Mesendoderm (in vitro differentiated cells): ENCODE measurements around the gene UIMC1.

Experiments used
- DNase-seq: peaks from one replicate; pipeline ENCODE4 v3.0.0; 2013
- H2AK5ac ChIP-seq: 2 replicates; pipeline ENCODE4 v1.6.1; 2013; ENCODE audit warnings: low read length, inconsistent platforms
- H2BK120ac ChIP-seq: 2 replicates; pipeline ENCODE4 v1.6.1; 2013; ENCODE audit warnings: low read depth, mild to moderate bottlenecking, low read length, moderate library complexity, mixed read lengths
- H2BK15ac ChIP-seq: replicated peaks from 2 replicates; pipeline ENCODE4 v1.6.1; 2013; ENCODE audit warnings: low read depth, mild to moderate bottlenecking, moderate library complexity
- H2BK5ac ChIP-seq: 2 replicates; pipeline ENCODE4 v1.6.1; 2013; ENCODE audit warnings: low read length, inconsistent platforms
- H3K18ac ChIP-seq: 2 replicates; pipeline ENCODE4 v1.6.1; 2013; ENCODE audit warnings: mild to moderate bottlenecking, low read length, mixed read lengths
- H3K23ac ChIP-seq: one replicate; pipeline ENCODE4 v1.6.1; 2013; ENCODE audit warnings: low read length
- H3K27ac ChIP-seq: 2 replicates; pipeline ENCODE4 v1.5.1; 2013; ENCODE audit warnings: low read depth, mild to moderate bottlenecking, inconsistent platforms, low read length, moderate library complexity
- H3K27me3 ChIP-seq: 2 replicates; pipeline ENCODE4 v1.6.1; 2013; ENCODE audit warnings: low read length, control low read depth, mild to moderate bottlenecking, inconsistent platforms; ENCODE audit not compliant: insufficient read depth, poor library complexity
- H3K36me3 ChIP-seq: 2 replicates; pipeline ENCODE4 v1.6.1; 2013; ENCODE audit warnings: low read length, inconsistent platforms; ENCODE audit not compliant: control insufficient read depth, insufficient read depth
- H3K4ac ChIP-seq: one replicate; pipeline ENCODE4 v1.6.1; 2013; ENCODE audit warnings: low read depth, mild to moderate bottlenecking, low read length, moderate library complexity
- H3K4me1 ChIP-seq: 2 replicates; pipeline ENCODE4 v1.6.1; 2013; ENCODE audit warnings: low read depth, low read length, inconsistent platforms; ENCODE audit not compliant: control insufficient read depth
- H3K4me2 ChIP-seq: 2 replicates; pipeline ENCODE4 v1.6.1; 2013; ENCODE audit warnings: low read length
- H3K4me3 ChIP-seq: 2 replicates; pipeline ENCODE4 v1.5.1; 2013; ENCODE audit warnings: mild to moderate bottlenecking, low read length
- H3K56ac ChIP-seq: one replicate; pipeline ENCODE4 v1.6.1; 2013; ENCODE audit warnings: low read length
- H3K79me1 ChIP-seq: 2 replicates; pipeline ENCODE4 v1.6.1; 2013; ENCODE audit warnings: low read length, inconsistent platforms
- H3K79me2 ChIP-seq: 2 replicates; pipeline ENCODE4 v1.6.1; 2013; ENCODE audit warnings: mild to moderate bottlenecking, low read length; ENCODE audit not compliant: control insufficient read depth, insufficient read depth
- H3K9ac ChIP-seq: 2 replicates; pipeline ENCODE4 v1.6.1; 2013; ENCODE audit warnings: low read length, inconsistent platforms
- H4K5ac ChIP-seq: one replicate; pipeline ENCODE4 v1.6.1; 2013; ENCODE audit warnings: low read length
- H4K8ac ChIP-seq: one replicate; pipeline ENCODE4 v1.6.1; 2013; ENCODE audit warnings: low read depth, mild to moderate bottlenecking, control low read depth, low read length, moderate library complexity
- WGBS: extraction: QIAGEN DNeasy Blood & Tissue Kit; methylation state at CpG from one replicate; pipeline ENCODE4 v1.1.7; 2013; ENCODE audit warnings: low lambda C conversion rate, missing lambda C conversion rate; ENCODE audit not compliant: insufficient coverage; ENCODE audit errors: extremely low coverage; 5-methylcytosine and 5-hydroxymethylcytosine counted together

The UIMC1 gene

GRCh38 chr5:176877793-176878331 lies 128.7 kb downstream of the UIMC1 start:
- Histone ChIP-seq H3K79me2 (no peaks in the 10 kb centered on the region), H4K5ac (no peak overlapping the region), H3K79me1 (no peaks in the 10 kb centered on the region), H3K36me3 (no peaks in the 10 kb centered on the region), H2AK5ac (no peak overlapping the region), H3K18ac (no peak overlapping the region), H3K56ac (no peak overlapping the region), H3K4me2 (no peak overlapping the region), H3K4ac (no peak overlapping the region), H3K4me3 (no peak overlapping the region), H3K9ac (no peak overlapping the region), H4K8ac (no peak overlapping the region), H3K27ac (no peak overlapping the region), H3K4me1 (no peaks in the 10 kb centered on the region), H3K23ac (no peak overlapping the region), H2BK120ac (no peak overlapping the region), H2BK15ac (no peak overlapping the region), H2BK5ac (no peak overlapping the region), H3K27me3 (no peaks in the 10 kb centered on the region)
- no CpG with 5 or more reads among the region's 21 CpGs for WGBS
- no peak for DNase-seq

GRCh38 chr5:176876506-176877431 lies 129.8 kb downstream of the UIMC1 start:
- Histone ChIP-seq H4K5ac (no peak overlapping the region), H2BK120ac (no peak overlapping the region), H3K79me1 (no peaks in the 10 kb centered on the region), H3K27ac (no peak overlapping the region), H3K56ac (no peak overlapping the region), H3K18ac (no peak overlapping the region), H3K4me3 (no peak overlapping the region), H3K23ac (no peak overlapping the region), H3K4me1 (no peaks in the 10 kb centered on the region), H2AK5ac (no peak overlapping the region), H3K36me3 (no peaks in the 10 kb centered on the region), H4K8ac (no peak overlapping the region), H3K79me2 (no peaks in the 10 kb centered on the region), H3K9ac (no peak overlapping the region), H3K27me3 (no peaks in the 10 kb centered on the region), H3K4me2 (no peak overlapping the region), H2BK5ac (no peak overlapping the region), H2BK15ac (no peak overlapping the region), H3K4ac (no peak overlapping the region)
- no CpG with 5 or more reads among the region's 24 CpGs for WGBS
- DNase-seq = no peak

- no CpG with 5 or more reads among the region's 27 CpGs for WGBS
- no peak overlapping the region for H3K27ac ChIP-seq
- no peak for DNase-seq
- no peak overlapping the region for H4K5ac ChIP-seq
- no peak overlapping the region for H3K4ac ChIP-seq
- H3K27me3 ChIP-seq = no peaks in the 10 kb centered on the region
- H3K4me3 ChIP-seq = no peak overlapping the region
- H2AK5ac ChIP-seq = no peak overlapping the region
- no peak overlapping the region for H3K4me2 ChIP-seq
- H3K79me2 ChIP-seq = no peaks in the 10 kb centered on the region
- no peak overlapping the region for H2BK5ac ChIP-seq
- no peaks in the 10 kb centered on the region for H3K79me1 ChIP-seq
- H3K36me3 ChIP-seq = no peaks in the 10 kb centered on the region
- H3K56ac ChIP-seq = no peak overlapping the region
- no peak overlapping the region for H3K18ac ChIP-seq
- H3K4me1 ChIP-seq = no peaks in the 10 kb centered on the region
- H2BK120ac ChIP-seq = no peak overlapping the region
- H3K9ac ChIP-seq = no peak overlapping the region
- no peak overlapping the region for H4K8ac ChIP-seq
- H2BK15ac ChIP-seq = no peak overlapping the region
- H3K23ac ChIP-seq = no peak overlapping the region
Observed at GRCh38 chr5:176875783-176876505, 130.6 kb downstream of the UIMC1 start.

GRCh38 chr5:176875014-176875550 lies 131.5 kb downstream of the UIMC1 start:
- Histone ChIP-seq H3K27ac (no peak overlapping the region), H3K9ac (no peak overlapping the region), H3K4me1 (no peaks in the 10 kb centered on the region), H3K79me1 (no peaks in the 10 kb centered on the region), H3K4me3 (no peak overlapping the region), H3K18ac (no peak overlapping the region), H3K56ac (no peak overlapping the region), H3K27me3 (no peaks in the 10 kb centered on the region), H2AK5ac (no peak overlapping the region), H3K23ac (no peak overlapping the region), H3K79me2 (no peaks in the 10 kb centered on the region), H2BK120ac (no peak overlapping the region), H3K36me3 (no peaks in the 10 kb centered on the region), H2BK15ac (no peak overlapping the region), H4K8ac (no peak overlapping the region), H3K4me2 (no peak overlapping the region), H3K4ac (no peak overlapping the region), H2BK5ac (no peak overlapping the region), H4K5ac (no peak overlapping the region)
- no peak for DNase-seq
- no CpG with 5 or more reads among the region's 17 CpGs for WGBS

- no peak overlapping the region for H3K18ac ChIP-seq
- H3K56ac ChIP-seq = no peak overlapping the region
- no peak overlapping the region for H4K5ac ChIP-seq
- no peak overlapping the region for H3K27ac ChIP-seq
- no peaks in the 10 kb centered on the region for H3K79me1 ChIP-seq
- H4K8ac ChIP-seq = no peak overlapping the region
- no peaks in the 10 kb centered on the region for H3K79me2 ChIP-seq
- H3K4me1 ChIP-seq = no peaks in the 10 kb centered on the region
- no peak overlapping the region for H3K4me2 ChIP-seq
- no peak overlapping the region for H3K4me3 ChIP-seq
- DNase-seq = no peak
- no peak overlapping the region for H2BK15ac ChIP-seq
- H2BK120ac ChIP-seq = no peak overlapping the region
- no peak overlapping the region for H3K9ac ChIP-seq
- H3K27me3 ChIP-seq = no peaks in the 10 kb centered on the region
- H3K36me3 ChIP-seq = no peaks in the 10 kb centered on the region
- no peak overlapping the region for H2AK5ac ChIP-seq
- WGBS = no CpG with 5 or more reads among the region's 20 CpGs
- H3K23ac ChIP-seq = no peak overlapping the region
- no peak overlapping the region for H3K4ac ChIP-seq
- H2BK5ac ChIP-seq = no peak overlapping the region
Observed at GRCh38 chr5:176874198-176874780, 132.3 kb downstream of the UIMC1 start.
